GM12874 (cell line): ENCODE measurements around the gene PDK1.

Source experiments
- TF ChIP-seq, protein P1 (sequence below): IDR thresholded peaks from 2 replicates; pipeline ENCODE4 v1.5.1; 2011; ENCODE audit warnings: low read depth, mild to moderate bottlenecking, control low read depth, low read length, moderate library complexity; ENCODE audit not compliant: insufficient read depth

Gene PDK1

DNA sequence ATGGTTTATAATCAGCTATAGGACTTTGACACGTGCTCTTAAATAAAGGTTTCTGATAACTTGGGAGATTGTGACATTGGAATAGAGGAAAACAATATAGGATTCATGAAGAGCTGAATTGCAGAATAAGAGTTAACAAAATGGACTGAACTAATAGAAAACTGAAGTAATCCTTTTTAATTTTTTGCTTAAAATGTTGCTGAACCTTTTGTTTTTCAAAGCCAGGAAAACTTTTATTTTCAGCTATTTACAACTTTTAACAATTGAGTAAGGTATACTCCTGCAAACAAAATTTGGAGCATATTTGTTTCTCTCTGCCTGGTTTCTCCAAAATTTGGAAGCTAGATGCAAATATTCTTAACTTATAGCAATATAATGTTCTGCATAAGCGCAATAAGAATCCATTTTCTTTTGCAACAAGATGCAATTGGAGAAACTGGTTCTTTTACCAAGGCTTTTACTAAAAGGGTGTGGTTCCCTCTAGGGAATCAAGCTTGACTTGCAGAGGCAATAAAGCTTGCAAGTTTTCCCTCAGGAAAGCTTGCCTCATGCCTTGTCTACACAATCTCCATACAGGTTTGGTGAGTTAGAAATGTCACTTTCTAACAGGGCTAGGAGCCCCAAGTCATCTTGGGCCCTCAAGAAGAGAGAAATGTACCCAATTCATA lies 10.3 kb upstream of the PDK1 start:
- TF ChIP-seq, protein P1, sequence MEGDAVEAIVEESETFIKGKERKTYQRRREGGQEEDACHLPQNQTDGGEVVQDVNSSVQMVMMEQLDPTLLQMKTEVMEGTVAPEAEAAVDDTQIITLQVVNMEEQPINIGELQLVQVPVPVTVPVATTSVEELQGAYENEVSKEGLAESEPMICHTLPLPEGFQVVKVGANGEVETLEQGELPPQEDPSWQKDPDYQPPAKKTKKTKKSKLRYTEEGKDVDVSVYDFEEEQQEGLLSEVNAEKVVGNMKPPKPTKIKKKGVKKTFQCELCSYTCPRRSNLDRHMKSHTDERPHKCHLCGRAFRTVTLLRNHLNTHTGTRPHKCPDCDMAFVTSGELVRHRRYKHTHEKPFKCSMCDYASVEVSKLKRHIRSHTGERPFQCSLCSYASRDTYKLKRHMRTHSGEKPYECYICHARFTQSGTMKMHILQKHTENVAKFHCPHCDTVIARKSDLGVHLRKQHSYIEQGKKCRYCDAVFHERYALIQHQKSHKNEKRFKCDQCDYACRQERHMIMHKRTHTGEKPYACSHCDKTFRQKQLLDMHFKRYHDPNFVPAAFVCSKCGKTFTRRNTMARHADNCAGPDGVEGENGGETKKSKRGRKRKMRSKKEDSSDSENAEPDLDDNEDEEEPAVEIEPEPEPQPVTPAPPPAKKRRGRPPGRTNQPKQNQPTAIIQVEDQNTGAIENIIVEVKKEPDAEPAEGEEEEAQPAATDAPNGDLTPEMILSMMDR: no peak

DNA sequence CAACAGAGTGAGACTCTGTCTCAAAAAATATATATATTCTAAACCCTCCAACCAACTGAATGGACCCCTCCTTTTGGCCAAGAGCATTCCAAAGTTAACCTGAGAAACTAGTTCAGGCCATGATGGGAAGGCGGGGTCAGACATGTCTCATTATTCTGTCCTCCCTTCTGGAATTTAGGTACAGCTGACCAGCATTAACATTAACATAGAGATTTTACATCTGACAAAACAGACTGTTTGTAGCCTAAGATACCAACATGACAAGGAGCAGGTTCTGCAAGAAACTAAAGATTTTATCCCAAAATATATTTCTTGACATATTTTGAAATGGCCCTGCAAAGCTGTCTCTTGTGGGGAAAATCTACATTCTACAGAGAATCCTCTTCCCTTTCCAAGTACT lies 6.8 kb upstream of the PDK1 start:
- TF ChIP-seq, protein P1: no peak

DNA sequence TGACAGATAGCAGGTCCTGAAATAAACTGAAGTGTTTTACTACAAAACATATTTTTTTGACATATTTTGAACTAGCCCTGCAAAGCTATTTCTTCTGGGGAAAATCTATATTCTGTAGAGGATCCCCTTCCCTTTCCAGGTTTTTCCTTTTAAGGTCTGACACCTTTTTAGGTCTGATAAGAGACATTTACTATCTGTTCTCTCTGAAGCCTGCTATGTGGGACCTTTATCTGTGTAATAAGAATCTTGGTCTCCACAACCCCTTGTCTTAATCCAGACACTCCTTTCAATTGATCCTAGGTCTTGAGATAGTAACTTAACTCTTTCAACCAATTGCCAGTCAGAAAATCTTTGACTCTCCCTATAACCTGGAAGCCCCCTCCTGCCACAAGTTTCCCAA lies 5.5 kb upstream of the PDK1 start:
- TF ChIP-seq, protein P1: no peak

DNA sequence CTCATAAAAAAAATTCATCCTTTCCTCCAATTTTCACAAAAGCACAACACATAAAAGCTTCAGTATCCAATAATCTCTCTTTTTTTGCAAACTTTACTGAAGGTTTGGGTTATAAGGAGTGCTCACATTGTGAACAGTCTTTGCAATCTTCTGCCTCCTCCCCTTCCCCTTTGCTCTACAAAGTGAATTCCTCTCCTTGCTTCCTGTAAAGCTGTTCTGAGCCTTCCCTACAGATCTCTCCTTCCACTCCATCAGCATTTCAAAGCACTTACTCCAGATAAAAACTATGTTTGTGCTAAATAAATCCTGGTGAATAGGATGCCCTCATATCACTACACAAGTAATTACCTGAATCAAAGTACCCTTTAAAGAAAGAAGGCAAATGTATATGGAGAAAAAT lies 4.6 kb upstream of the PDK1 start:
- TF ChIP-seq, protein P1: no peak

GRCh38 chr2:172552547-172553291 lies 3.2 kb upstream of the PDK1 start:
- TF ChIP-seq, protein P1: no peak

GRCh38 chr2:172554352-172555271 lies 1.3 kb upstream of the PDK1 start:
- TF ChIP-seq, protein P1: no peak

DNA sequence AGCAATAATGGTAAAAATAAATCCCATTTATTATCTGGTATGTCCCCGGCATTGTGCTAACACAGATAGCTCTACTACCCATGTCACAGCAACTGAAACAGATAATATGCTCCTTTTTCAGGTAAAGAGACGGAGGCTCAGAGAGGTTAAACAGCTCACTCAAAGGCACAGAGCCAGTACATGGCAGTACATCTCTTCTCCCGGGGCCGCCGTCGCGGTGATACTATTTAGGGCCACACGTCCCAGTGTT lies 693 bp upstream of the PDK1 start:
- TF ChIP-seq, protein P1: no peak
